Effector memory CD8-positive, alpha-beta T cell (primary cell): ENCODE results near the gene NIM1K.
A peak's percentile ranks its signal among the peaks of the same experiment; 100 is the strongest.

ENCODE experiments used
- ATAC-seq: fragments of 150-1000 bp; cut with Tn5 transposase; replicated peaks from 2 replicates; pipeline ENCODE4 v1.10.0; 2021; ENCODE audit warnings: mild to moderate bottlenecking, moderate library complexity
- DNase-seq, 3 experiments: peaks; one replicate each; pipeline ENCODE4 v3.0.0; 2021
- H3K27ac Mint-ChIP-seq, 2 donors: one replicate each; pipeline ENCODE4 v1.8.0; 2022; ENCODE audit warnings: mild to moderate bottlenecking in 2 of 2, mixed read lengths in 2 of 2, moderate library complexity in 2 of 2
- H3K27me3 Mint-ChIP-seq, 2 donors: one replicate each; pipeline ENCODE4 v1.8.0; 2022; ENCODE audit warnings: mixed read lengths in 2 of 2
- H3K36me3 Mint-ChIP-seq: one replicate; pipeline ENCODE4 v1.8.0; 2022; ENCODE audit warnings: mild to moderate bottlenecking, moderate library complexity, mixed read lengths; ENCODE audit not compliant: insufficient read depth
- H3K4me1 Mint-ChIP-seq, 2 donors: one replicate each; pipeline ENCODE4 v1.8.0; 2022; ENCODE audit warnings: low read depth in 2 of 2, mixed read lengths in 2 of 2
- H3K4me3 Mint-ChIP-seq, 2 donors: one replicate each; pipeline ENCODE4 v1.8.0; 2022; ENCODE audit warnings: mild to moderate bottlenecking in 2 of 2, mixed read lengths in 2 of 2, moderate library complexity in 2 of 2
- H3K9me3 Mint-ChIP-seq, 2 donors: one replicate each; pipeline ENCODE4 v1.8.0; 2022; ENCODE audit warnings: mixed read lengths in 2 of 2

NIM1K gene

GRCh38 chr5:43216941-43217340 is 24.9 kb downstream of the NIM1K start:
- Mint-ChIP-seq H3K36me3 (no peaks in the 10 kb centered on the region), H3K27ac (no peak overlapping the region), H3K27me3 (peaks cover 6 to 18% of the 10 kb centered on the region in 2 donors), H3K4me3 (no peak overlapping the region), H3K4me1 (no peaks in the 10 kb centered on the region), H3K9me3 (no peaks in the 10 kb centered on the region)
- no peak for ATAC-seq
- DNase-seq: no peak

GRCh38 chr5:43219120-43219519 is 27.1 kb downstream of the NIM1K start:
- no peak overlapping the region for H3K27ac Mint-ChIP-seq
- peaks cover 6 to 11% of the 10 kb centered on the region in 2 donors for H3K27me3 Mint-ChIP-seq
- no peaks in the 10 kb centered on the region for H3K9me3 Mint-ChIP-seq
- no peaks in the 10 kb centered on the region for H3K36me3 Mint-ChIP-seq
- ATAC-seq (no peak), DNase-seq (no peak)
- no peak overlapping the region for H3K4me3 Mint-ChIP-seq
- no peaks in the 10 kb centered on the region for H3K4me1 Mint-ChIP-seq

- no peaks in the 10 kb centered on the region for H3K36me3 Mint-ChIP-seq
- peaks cover under 1 to 6% of the 10 kb centered on the region in 2 donors for H3K27me3 Mint-ChIP-seq
- no peaks in the 10 kb centered on the region for H3K9me3 Mint-ChIP-seq
- ATAC-seq (no peak), DNase-seq (no peak)
- no peak overlapping the region for H3K27ac Mint-ChIP-seq
- no peaks in the 10 kb centered on the region for H3K4me1 Mint-ChIP-seq
- H3K4me3 Mint-ChIP-seq: no peak overlapping the region
These were observed 29.5 kb downstream of the NIM1K start for GRCh38 chr5:43221502-43221901.

GRCh38 chr5:43225649-43226245 is 33.7 kb downstream of the NIM1K start:
- H3K4me1 Mint-ChIP-seq: no peaks in the 10 kb centered on the region
- ATAC-seq: no peak
- peaks cover 0 to 5% of the 10 kb centered on the region in 2 donors for H3K27me3 Mint-ChIP-seq
- H3K9me3 Mint-ChIP-seq: no peaks in the 10 kb centered on the region
- DNase-seq: no peak
- no peaks in the 10 kb centered on the region for H3K36me3 Mint-ChIP-seq
- H3K4me3 Mint-ChIP-seq: no peak overlapping the region
- no peak overlapping the region for H3K27ac Mint-ChIP-seq

- Mint-ChIP-seq H3K4me1 (no peaks in the 10 kb centered on the region), H3K4me3 (no peak overlapping the region), H3K27me3 (no peaks in the 10 kb centered on the region), H3K36me3 (no peaks in the 10 kb centered on the region), H3K27ac (no peak overlapping the region), H3K9me3 (no peaks in the 10 kb centered on the region)
- DNase-seq: no peak
- ATAC-seq: no peak
These were observed 35.6 kb downstream of the NIM1K start for GRCh38 chr5:43227655-43228054.

- H3K4me3 Mint-ChIP-seq: no peak overlapping the region
- no peak overlapping the region for H3K27ac Mint-ChIP-seq
- ATAC-seq: no peak
- no peaks in the 10 kb centered on the region for H3K4me1 Mint-ChIP-seq
- H3K36me3 Mint-ChIP-seq: no peaks in the 10 kb centered on the region
- no peaks in the 10 kb centered on the region for H3K9me3 Mint-ChIP-seq
- no peaks in the 10 kb centered on the region for H3K27me3 Mint-ChIP-seq
- DNase-seq: no peak
These were observed 38.7 kb downstream of the NIM1K start for GRCh38 chr5:43230707-43231106.

GRCh38 chr5:43231977-43232376 is 40.0 kb downstream of the NIM1K start:
- no peak for DNase-seq
- no peak for ATAC-seq
- H3K9me3 Mint-ChIP-seq: no peaks in the 10 kb centered on the region

GRCh38 chr5:43232943-43233833 is 41.2 kb downstream of the NIM1K start:
- Mint-ChIP-seq H3K4me3 (no peak overlapping the region), H3K27me3 (no peaks in the 10 kb centered on the region), H3K36me3 (no peaks in the 10 kb centered on the region), H3K4me1 (no peaks in the 10 kb centered on the region), H3K27ac (no peak overlapping the region), H3K9me3 (no peaks in the 10 kb centered on the region)
- DNase-seq: no peak
- ATAC-seq: no peak

More at GRCh38 chr5:43231977-43232376, 40.0 kb downstream of the NIM1K start:
- no peak overlapping the region for H3K4me3 Mint-ChIP-seq
- no peaks in the 10 kb centered on the region for H3K36me3 Mint-ChIP-seq
- H3K4me1 Mint-ChIP-seq: no peaks in the 10 kb centered on the region
- H3K27ac Mint-ChIP-seq: no peak overlapping the region
- no peaks in the 10 kb centered on the region for H3K27me3 Mint-ChIP-seq

- DNase-seq (no peak), ATAC-seq (no peak)
- Mint-ChIP-seq H3K27me3 (no peaks in the 10 kb centered on the region), H3K9me3 (no peaks in the 10 kb centered on the region), H3K4me3 (no peak overlapping the region), H3K27ac (no peak overlapping the region), H3K4me1 (no peaks in the 10 kb centered on the region), H3K36me3 (no peaks in the 10 kb centered on the region)
These were observed 41.9 kb downstream of the NIM1K start for GRCh38 chr5:43233946-43234345.

- no peak overlapping the region for H3K4me3 Mint-ChIP-seq
- H3K36me3 Mint-ChIP-seq: no peaks in the 10 kb centered on the region
- H3K4me1 Mint-ChIP-seq: no peaks in the 10 kb centered on the region
- H3K27ac Mint-ChIP-seq: no peak overlapping the region
- no peaks in the 10 kb centered on the region for H3K9me3 Mint-ChIP-seq
- DNase-seq (no peak), ATAC-seq (no peak)
- H3K27me3 Mint-ChIP-seq: peaks cover 2 to 7% of the 10 kb centered on the region in 2 donors
These were observed 44.8 kb downstream of the NIM1K start for GRCh38 chr5:43236653-43237355.

- DNase-seq (no peak), ATAC-seq (no peak)
- Mint-ChIP-seq H3K4me1 (peaks cover 3 to 8% of the 10 kb centered on the region in 2 donors), H3K27ac (no peak overlapping the region), H3K27me3 (peaks cover 30 to 56% of the 10 kb centered on the region in 2 donors), H3K4me3 (no peak overlapping the region), H3K36me3 (no peaks in the 10 kb centered on the region), H3K9me3 (no peaks in the 10 kb centered on the region)
These were observed 50.2 kb downstream of the NIM1K start for GRCh38 chr5:43242196-43242595.

- Mint-ChIP-seq H3K36me3 (no peaks in the 10 kb centered on the region), H3K4me3 (no peak overlapping the region), H3K27me3 (peaks cover 34 to 58% of the 10 kb centered on the region in 2 donors), H3K9me3 (no peaks in the 10 kb centered on the region), H3K27ac (no peak overlapping the region), H3K4me1 (peaks cover 3 to 8% of the 10 kb centered on the region in 2 donors)
- no peak for ATAC-seq
- no peak for DNase-seq
These were observed 51.2 kb downstream of the NIM1K start for GRCh38 chr5:43243270-43243669.

- Mint-ChIP-seq H3K9me3 (no peaks in the 10 kb centered on the region), H3K4me3 (peak overlapping the region in 1 of 2 donors; percentile 12), H3K27ac (no peak overlapping the region), H3K36me3 (no peaks in the 10 kb centered on the region), H3K4me1 (peaks cover 3 to 8% of the 10 kb centered on the region in 2 donors), H3K27me3 (peaks cover 37 to 58% of the 10 kb centered on the region in 2 donors)
- DNase-seq: no peak
- ATAC-seq: no peak
These were observed 53.0 kb downstream of the NIM1K start for GRCh38 chr5:43244823-43245565.
